WTC11 (cell line): Measurements from ENCODE around the gene TSPAN4. TPM values are rescaled to one million over a fixed set of nuclear protein-coding genes. Genes with fewer than 3 reads are reported as not detected.

Experiments
- ATAC-seq: fragments of 200-7000 bp; cut with Tn5 transposase; 2 replicates; pipeline ENCODE4 v1.10.0; 2021; ENCODE audit warnings: mild to moderate bottlenecking, moderate library complexity
- CTCF ChIA-PET: fragments of 300-600 bp; sonication (Branson Sonifier 250); formaldehyde crosslinking; loops from one replicate; lab custom pipeline; 2021; ENCODE audit warnings: antibody characterized with exemption; lab: Charles Lee
- POLR2A ChIA-PET: fragments of 350-600 bp; sonication (Branson Sonifier 250); formaldehyde crosslinking; loops from one replicate; lab custom pipeline; 2021; ENCODE audit warnings: antibody characterized with exemption; lab: Charles Lee
- DNase-seq: peaks from one replicate; pipeline ENCODE4 v3.0.0; 2021; ENCODE audit warnings: low spot score
- H3K27ac Mint-ChIP-seq: 2 replicates; pipeline ENCODE4 v1.8.0; 2021; ENCODE audit warnings: mixed read lengths
- H3K27me3 Mint-ChIP-seq: 2 replicates; pipeline ENCODE4 v1.8.0; 2021; ENCODE audit warnings: low read depth, mild to moderate bottlenecking, moderate library complexity, mixed read lengths
- H3K36me3 Mint-ChIP-seq: 2 replicates; pipeline ENCODE4 v1.8.0; 2021; ENCODE audit warnings: mixed read lengths
- H3K4me1 Mint-ChIP-seq: 2 replicates; pipeline ENCODE4 v1.8.0; 2022; ENCODE audit warnings: mixed read lengths
- H3K4me3 Mint-ChIP-seq: 2 replicates; pipeline ENCODE4 v1.8.0; 2021; ENCODE audit warnings: mild to moderate bottlenecking, moderate library complexity, mixed read lengths
- H3K9me3 Mint-ChIP-seq: 2 replicates; pipeline ENCODE4 v1.8.0; 2021; ENCODE audit warnings: mixed read lengths
- ARID4B ChIP-seq: sonication (generic); formaldehyde crosslinking; IDR thresholded peaks from 2 replicates; pipeline ENCODE4 v1.8.0; 2023; ENCODE audit warnings: missing genetic modification reagents, mild to moderate bottlenecking, borderline replicate concordance
- EMX1 ChIP-seq: fragments of 250-450 bp; sonication (Bioruptor Pico); IDR thresholded peaks from 2 replicates; pipeline ENCODE4 v1.8.0; 2021; ENCODE audit warnings: mild to moderate bottlenecking
- ETV6 ChIP-seq: sonication (generic); formaldehyde crosslinking; IDR thresholded peaks from 2 replicates; pipeline ENCODE4 v1.8.1; 2022; ENCODE audit warnings: mild to moderate bottlenecking, missing genetic modification reagents
- GTF2I ChIP-seq: fragments of 250-450 bp; sonication (Bioruptor Pico); conservative IDR thresholded peaks from 2 replicates; pipeline ENCODE4 v1.4.0; 2021; ENCODE audit warnings: mild to moderate bottlenecking
- MAX ChIP-seq: sonication (generic); formaldehyde crosslinking; IDR thresholded peaks from 2 replicates; pipeline ENCODE4 v1.8.0; 2022; ENCODE audit warnings: mild to moderate bottlenecking, missing genetic modification reagents
- NFE2L1 ChIP-seq: sonication (generic); formaldehyde crosslinking; IDR thresholded peaks from 2 replicates; pipeline ENCODE4 v1.8.1; 2023; ENCODE audit warnings: missing genetic modification reagents
- NFYB ChIP-seq: sonication (generic); formaldehyde crosslinking; conservative IDR thresholded peaks from 2 replicates; pipeline ENCODE4 v1.8.0; 2022; ENCODE audit warnings: low read depth, missing genetic modification reagents
- NR2C2 ChIP-seq: sonication (generic); formaldehyde crosslinking; IDR thresholded peaks from 2 replicates; pipeline ENCODE4 v1.8.0; 2022; ENCODE audit warnings: mild to moderate bottlenecking, missing genetic modification reagents
- USF2 ChIP-seq: sonication (generic); formaldehyde crosslinking; IDR thresholded peaks from 2 replicates; pipeline ENCODE4 v1.8.1; 2023; ENCODE audit warnings: mild to moderate bottlenecking, missing genetic modification reagents, moderate library complexity
- ZBTB21 ChIP-seq: sonication (generic); formaldehyde crosslinking; IDR thresholded peaks from 2 replicates; pipeline ENCODE4 v1.8.1; 2023; ENCODE audit warnings: mild to moderate bottlenecking, missing genetic modification reagents, borderline replicate concordance
- ZNF138 ChIP-seq: sonication (generic); formaldehyde crosslinking; conservative IDR thresholded peaks from 2 replicates; pipeline ENCODE4 v1.8.1; 2022; ENCODE audit warnings: mild to moderate bottlenecking, moderate library complexity, missing genetic modification reagents
- ZNF232 ChIP-seq: sonication (generic); formaldehyde crosslinking; IDR thresholded peaks from 2 replicates; pipeline ENCODE4 v1.8.0; 2022; ENCODE audit warnings: mild to moderate bottlenecking, missing genetic modification reagents
- total RNA-seq: library from RNA; stranded (reverse); gene quantifications from 3 replicates; pipeline ENCODE4 v1.2.3, GENCODE V29; 2021
- TF ChIP-seq, protein P1 (sequence below): fragments of 250-450 bp; sonication (Bioruptor Pico); IDR thresholded peaks from 2 replicates; pipeline ENCODE4 v1.9.0; 2021; ENCODE audit warnings: mild to moderate bottlenecking, borderline replicate concordance
- TF ChIP-seq, protein P2 (sequence below): sonication (generic); formaldehyde crosslinking; IDR thresholded peaks from 2 replicates; pipeline ENCODE4 v1.8.0; 2022; ENCODE audit warnings: missing genetic modification reagents

The TSPAN4 gene
- total RNA-seq, 1 experiment from 2014 or later: 94.3 TPM

DNA sequence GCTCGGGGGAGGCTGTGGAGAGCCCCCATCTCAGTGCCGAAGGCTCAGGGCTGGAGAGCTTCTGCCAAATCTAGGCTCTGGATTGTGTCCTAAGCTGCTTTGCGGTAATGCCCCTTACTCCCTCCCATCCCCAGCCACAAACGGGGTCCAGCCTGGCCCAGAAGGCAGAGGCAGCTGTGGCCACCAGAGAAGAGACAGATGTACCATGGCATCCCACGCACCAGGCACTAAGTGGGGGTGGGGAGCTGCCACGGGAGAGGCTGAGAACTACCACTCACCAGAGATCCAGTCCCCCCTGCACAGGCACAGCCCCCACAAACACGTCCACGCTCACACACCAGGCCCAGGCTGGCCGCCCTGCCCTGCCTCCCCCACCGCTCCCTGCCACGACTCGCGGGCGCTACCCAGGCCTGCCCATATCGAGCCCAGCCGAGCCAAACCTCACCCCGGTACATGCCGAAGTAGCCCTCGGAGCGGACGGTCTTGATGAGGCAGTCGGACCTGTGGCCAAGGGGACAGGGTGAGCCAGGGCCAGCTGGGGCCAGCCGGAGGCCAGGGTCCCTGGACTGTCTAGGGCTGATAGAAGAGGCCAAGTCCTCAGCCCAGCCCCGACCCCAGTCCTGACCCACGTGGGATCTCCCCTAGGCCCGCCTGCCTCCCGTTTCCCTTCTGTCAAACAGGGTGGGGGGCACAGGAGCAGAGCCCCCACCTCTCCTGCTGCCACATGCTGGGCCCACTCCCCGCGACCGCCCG, 48.5 kb upstream of the TSPAN4 start:
- TF ChIP-seq EMX1 (CRISPR knock-in tag) (no peak), ZBTB21 (CRISPR knock-in tag) (no peak), ZNF232 (no peak), MAX (CRISPR knock-in tag) (no peak), NFYB (CRISPR knock-in tag) (no peak), ARID4B (no peak), NR2C2 (CRISPR knock-in tag) (no peak), ZNF138 (CRISPR knock-in tag) (no peak), USF2 (CRISPR knock-in tag) (no peak), NFE2L1 (CRISPR knock-in tag) (no peak), GTF2I (CRISPR knock-in tag) (no peak), ETV6 (CRISPR knock-in tag) (no peak)
- TF ChIP-seq, protein P1, sequence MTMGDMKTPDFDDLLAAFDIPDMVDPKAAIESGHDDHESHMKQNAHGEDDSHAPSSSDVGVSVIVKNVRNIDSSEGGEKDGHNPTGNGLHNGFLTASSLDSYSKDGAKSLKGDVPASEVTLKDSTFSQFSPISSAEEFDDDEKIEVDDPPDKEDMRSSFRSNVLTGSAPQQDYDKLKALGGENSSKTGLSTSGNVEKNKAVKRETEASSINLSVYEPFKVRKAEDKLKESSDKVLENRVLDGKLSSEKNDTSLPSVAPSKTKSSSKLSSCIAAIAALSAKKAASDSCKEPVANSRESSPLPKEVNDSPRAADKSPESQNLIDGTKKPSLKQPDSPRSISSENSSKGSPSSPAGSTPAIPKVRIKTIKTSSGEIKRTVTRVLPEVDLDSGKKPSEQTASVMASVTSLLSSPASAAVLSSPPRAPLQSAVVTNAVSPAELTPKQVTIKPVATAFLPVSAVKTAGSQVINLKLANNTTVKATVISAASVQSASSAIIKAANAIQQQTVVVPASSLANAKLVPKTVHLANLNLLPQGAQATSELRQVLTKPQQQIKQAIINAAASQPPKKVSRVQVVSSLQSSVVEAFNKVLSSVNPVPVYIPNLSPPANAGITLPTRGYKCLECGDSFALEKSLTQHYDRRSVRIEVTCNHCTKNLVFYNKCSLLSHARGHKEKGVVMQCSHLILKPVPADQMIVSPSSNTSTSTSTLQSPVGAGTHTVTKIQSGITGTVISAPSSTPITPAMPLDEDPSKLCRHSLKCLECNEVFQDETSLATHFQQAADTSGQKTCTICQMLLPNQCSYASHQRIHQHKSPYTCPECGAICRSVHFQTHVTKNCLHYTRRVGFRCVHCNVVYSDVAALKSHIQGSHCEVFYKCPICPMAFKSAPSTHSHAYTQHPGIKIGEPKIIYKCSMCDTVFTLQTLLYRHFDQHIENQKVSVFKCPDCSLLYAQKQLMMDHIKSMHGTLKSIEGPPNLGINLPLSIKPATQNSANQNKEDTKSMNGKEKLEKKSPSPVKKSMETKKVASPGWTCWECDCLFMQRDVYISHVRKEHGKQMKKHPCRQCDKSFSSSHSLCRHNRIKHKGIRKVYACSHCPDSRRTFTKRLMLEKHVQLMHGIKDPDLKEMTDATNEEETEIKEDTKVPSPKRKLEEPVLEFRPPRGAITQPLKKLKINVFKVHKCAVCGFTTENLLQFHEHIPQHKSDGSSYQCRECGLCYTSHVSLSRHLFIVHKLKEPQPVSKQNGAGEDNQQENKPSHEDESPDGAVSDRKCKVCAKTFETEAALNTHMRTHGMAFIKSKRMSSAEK (CRISPR knock-in tag): no peak
- TF ChIP-seq, protein P2, sequence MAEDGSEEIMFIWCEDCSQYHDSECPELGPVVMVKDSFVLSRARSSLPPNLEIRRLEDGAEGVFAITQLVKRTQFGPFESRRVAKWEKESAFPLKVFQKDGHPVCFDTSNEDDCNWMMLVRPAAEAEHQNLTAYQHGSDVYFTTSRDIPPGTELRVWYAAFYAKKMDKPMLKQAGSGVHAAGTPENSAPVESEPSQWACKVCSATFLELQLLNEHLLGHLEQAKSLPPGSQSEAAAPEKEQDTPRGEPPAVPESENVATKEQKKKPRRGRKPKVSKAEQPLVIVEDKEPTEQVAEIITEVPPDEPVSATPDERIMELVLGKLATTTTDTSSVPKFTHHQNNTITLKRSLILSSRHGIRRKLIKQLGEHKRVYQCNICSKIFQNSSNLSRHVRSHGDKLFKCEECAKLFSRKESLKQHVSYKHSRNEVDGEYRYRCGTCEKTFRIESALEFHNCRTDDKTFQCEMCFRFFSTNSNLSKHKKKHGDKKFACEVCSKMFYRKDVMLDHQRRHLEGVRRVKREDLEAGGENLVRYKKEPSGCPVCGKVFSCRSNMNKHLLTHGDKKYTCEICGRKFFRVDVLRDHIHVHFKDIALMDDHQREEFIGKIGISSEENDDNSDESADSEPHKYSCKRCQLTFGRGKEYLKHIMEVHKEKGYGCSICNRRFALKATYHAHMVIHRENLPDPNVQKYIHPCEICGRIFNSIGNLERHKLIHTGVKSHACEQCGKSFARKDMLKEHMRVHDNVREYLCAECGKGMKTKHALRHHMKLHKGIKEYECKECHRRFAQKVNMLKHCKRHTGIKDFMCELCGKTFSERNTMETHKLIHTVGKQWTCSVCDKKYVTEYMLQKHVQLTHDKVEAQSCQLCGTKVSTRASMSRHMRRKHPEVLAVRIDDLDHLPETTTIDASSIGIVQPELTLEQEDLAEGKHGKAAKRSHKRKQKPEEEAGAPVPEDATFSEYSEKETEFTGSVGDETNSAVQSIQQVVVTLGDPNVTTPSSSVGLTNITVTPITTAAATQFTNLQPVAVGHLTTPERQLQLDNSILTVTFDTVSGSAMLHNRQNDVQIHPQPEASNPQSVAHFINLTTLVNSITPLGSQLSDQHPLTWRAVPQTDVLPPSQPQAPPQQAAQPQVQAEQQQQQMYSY (CRISPR knock-in tag): no peak
- DNase-seq (no peak), ATAC-seq (no peak)
- Mint-ChIP-seq H3K27me3 (no peaks in the 10 kb centered on the region), H3K9me3 (no peaks in the 10 kb centered on the region), H3K4me1 (peaks cover 20% of the 10 kb centered on the region), H3K4me3 (no peak overlapping the region), H3K36me3 (no peaks in the 10 kb centered on the region), H3K27ac (no peak overlapping the region)
- POLR2A ChIA-PET: interaction anchor here (1.6 kb wide), 1 partner anchor 11 kb away, joined by 5 read pairs; no protein-coding TSS in a partner anchor
- CTCF ChIA-PET: no interaction called here
